ENCODE results near the gene STBD1. TPM values are rescaled to one million over a fixed set of nuclear protein-coding genes. Genes with fewer than 3 reads are reported as not detected.

Gene STBD1
- 1.7 and 1.9 TPM in 2 replicates for total RNA-seq

GRCh38 chr4:76305971-76306881 is at the start of gene STBD1:
Gene STBD1, plus strand, starts transcription at chr4:76306733. Its CDS starts 37 bp downstream, at chr4:76306770.

Other genes with a start within 250 kb of the STBD1 start
- not detected in 2 replicates for gene ART3, start 232.0 kb upstream of the STBD1 start, total RNA-seq
- gene NUP54, start 158.3 kb upstream of the STBD1 start, total RNA-seq: 64.1 and 72.1 TPM in 2 replicates
- gene SCARB2, start 92.9 kb upstream of the STBD1 start, total RNA-seq: 139 and 167 TPM in 2 replicates
- gene FAM47E, start 55.0 kb upstream of the STBD1 start, total RNA-seq: 0.30 TPM in 1 of 2 replicates, not detected in the other
- gene CCDC158, start 114.4 kb downstream of the STBD1 start, total RNA-seq: under 0.01 TPM in 1 of 2 replicates, not detected in the other
- 2.6 and 3.6 TPM in 2 replicates for gene SHROOM3, start 128.5 kb downstream of the STBD1 start, total RNA-seq